Measurements from ENCODE around the gene OXLD1.

OXLD1 gene

DNA sequence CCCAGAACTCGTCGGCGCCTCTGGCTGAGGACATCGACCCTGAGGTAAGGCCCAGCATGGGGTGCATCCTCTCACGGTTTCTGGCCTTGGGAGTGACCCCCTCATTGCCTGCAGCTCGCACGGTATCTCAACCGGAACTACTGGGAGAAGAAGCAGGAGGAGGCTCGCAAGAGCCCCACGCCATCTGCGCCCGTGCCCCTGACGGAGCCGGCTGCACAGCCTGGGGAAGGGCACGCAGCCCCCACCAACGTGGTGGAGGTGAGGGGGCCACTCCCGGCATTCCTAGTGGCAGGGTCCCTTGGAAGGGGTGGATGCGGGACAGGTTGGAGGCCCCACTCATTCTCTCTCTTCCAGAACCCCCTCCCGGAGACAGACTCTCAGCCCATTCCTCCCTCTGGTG is 28.4 kb upstream of the OXLD1 start:
- Histone ChIP-seq H3K27me3 (ENCODE audit: insufficient read depth, low read length, poor library complexity) (no peaks in the 10 kb centered on the region), H2AFZ (ENCODE audit: low read depth, low read length) (no peak overlapping the region), H3K4me3 (ENCODE audit: low read depth in 1 of 2, low read length in 2 of 2) (no peak overlapping the region), H3K9me3 (ENCODE audit: insufficient read depth, low read length, severe bottlenecking) (no peaks in the 10 kb centered on the region), H3K79me2 (ENCODE audit: insufficient read depth, low read length) (peaks cover 21% of the 10 kb centered on the region), H3K27ac (ENCODE audit: low read length) (no peak overlapping the region), H3K36me3 (ENCODE audit: insufficient read depth, low read length) (peaks cover 91% of the 10 kb centered on the region), H4K20me1 (ENCODE audit: insufficient read depth, low read length) (peaks cover 57% of the 10 kb centered on the region; the same call in 1 of the 2 replicates), H3K4me1 (ENCODE audit: insufficient read depth, low read length) (no peaks in the 10 kb centered on the region), H3K4me2 (ENCODE audit: insufficient read depth, low read length) (no peak overlapping the region), H3K9ac (ENCODE audit: low read depth, low read length) (no peak overlapping the region)
- ATAC-seq (ENCODE audit: insufficient read depth, low read depth), result no peak
- DNase-seq, result no peak
- no peak for TF ChIP-seq EZH2 (IDR thresholded peaks at IDR 0.05; ENCODE audit: borderline replicate concordance, low read depth, low read length, severe bottlenecking)
- TF ChIP-seq, protein P1, sequence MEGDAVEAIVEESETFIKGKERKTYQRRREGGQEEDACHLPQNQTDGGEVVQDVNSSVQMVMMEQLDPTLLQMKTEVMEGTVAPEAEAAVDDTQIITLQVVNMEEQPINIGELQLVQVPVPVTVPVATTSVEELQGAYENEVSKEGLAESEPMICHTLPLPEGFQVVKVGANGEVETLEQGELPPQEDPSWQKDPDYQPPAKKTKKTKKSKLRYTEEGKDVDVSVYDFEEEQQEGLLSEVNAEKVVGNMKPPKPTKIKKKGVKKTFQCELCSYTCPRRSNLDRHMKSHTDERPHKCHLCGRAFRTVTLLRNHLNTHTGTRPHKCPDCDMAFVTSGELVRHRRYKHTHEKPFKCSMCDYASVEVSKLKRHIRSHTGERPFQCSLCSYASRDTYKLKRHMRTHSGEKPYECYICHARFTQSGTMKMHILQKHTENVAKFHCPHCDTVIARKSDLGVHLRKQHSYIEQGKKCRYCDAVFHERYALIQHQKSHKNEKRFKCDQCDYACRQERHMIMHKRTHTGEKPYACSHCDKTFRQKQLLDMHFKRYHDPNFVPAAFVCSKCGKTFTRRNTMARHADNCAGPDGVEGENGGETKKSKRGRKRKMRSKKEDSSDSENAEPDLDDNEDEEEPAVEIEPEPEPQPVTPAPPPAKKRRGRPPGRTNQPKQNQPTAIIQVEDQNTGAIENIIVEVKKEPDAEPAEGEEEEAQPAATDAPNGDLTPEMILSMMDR (IDR thresholded peaks at IDR 0.05; ENCODE audit: borderline replicate concordance, extremely low read depth, low read length, poor library complexity, severe bottlenecking), result no peak

DNA sequence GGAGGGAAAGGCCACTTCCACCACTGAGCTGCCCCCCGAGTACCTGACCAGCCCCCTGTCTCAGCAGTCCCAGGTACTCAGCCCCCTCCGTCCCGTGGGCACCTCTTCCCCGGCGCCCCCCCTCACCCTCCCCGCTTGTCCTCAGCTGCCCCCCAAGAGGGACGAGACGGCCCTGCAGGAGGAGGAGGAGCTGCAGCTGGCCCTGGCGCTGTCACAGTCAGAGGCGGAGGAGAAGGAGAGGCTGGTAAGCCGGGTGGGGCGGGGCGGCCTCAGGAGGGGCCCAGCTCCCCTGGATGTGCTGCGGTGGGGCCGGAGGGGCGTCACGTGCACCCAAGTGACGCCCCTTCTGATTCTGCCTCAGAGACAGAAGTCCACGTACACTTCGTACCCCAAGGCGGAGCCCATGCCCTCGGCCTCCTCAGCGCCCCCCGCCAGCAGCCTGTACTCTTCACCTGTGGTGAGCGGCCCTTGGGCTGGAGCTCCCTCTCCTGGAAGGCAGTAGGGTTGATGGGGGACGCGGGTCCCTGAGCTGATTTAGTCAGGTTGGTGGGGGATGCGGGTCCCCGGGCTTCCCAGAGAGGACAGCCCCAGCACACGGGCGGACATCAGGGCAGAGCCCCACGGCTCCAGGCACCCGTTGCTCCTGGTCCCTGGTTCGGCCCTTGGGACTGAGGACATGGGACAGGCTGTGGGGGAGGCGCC is 27.3 kb upstream of the OXLD1 start:
- peaks cover 98% of the 10 kb centered on the region for H3K36me3 ChIP-seq (ENCODE audit: insufficient read depth, low read length)
- peak; percentile 27; the same call in 1 of the 3 replicates for ATAC-seq (ENCODE audit: insufficient read depth, low read depth)
- no peaks in the 10 kb centered on the region for H3K27me3 ChIP-seq (ENCODE audit: insufficient read depth, low read length, poor library complexity)
- H3K79me2 ChIP-seq (ENCODE audit: insufficient read depth, low read length), result peaks cover 24% of the 10 kb centered on the region
- H3K9me3 ChIP-seq (ENCODE audit: insufficient read depth, low read length, severe bottlenecking), result no peaks in the 10 kb centered on the region
- DNase-seq, result no peak
- H4K20me1 ChIP-seq (ENCODE audit: insufficient read depth, low read length), result peaks cover 65% of the 10 kb centered on the region; the same call in 1 of the 2 replicates
- no peak overlapping the region for H3K27ac ChIP-seq (ENCODE audit: low read length)
- no peak overlapping the region for H3K9ac ChIP-seq (ENCODE audit: low read depth, low read length)
- no peak overlapping the region for H3K4me2 ChIP-seq (ENCODE audit: insufficient read depth, low read length)
- H3K4me1 ChIP-seq (ENCODE audit: insufficient read depth, low read length), result no peaks in the 10 kb centered on the region
- no peak overlapping the region for H3K4me3 ChIP-seq (ENCODE audit: low read depth in 1 of 2, low read length in 2 of 2)
- no peak overlapping the region for H2AFZ ChIP-seq (ENCODE audit: low read depth, low read length)
- TF ChIP-seq, protein P1 (IDR thresholded peaks at IDR 0.05; ENCODE audit: borderline replicate concordance, extremely low read depth, low read length, poor library complexity, severe bottlenecking), result peak; percentile 33
- TF ChIP-seq EZH2 (IDR thresholded peaks at IDR 0.05; ENCODE audit: borderline replicate concordance, low read depth, low read length, severe bottlenecking), result no peak

DNA sequence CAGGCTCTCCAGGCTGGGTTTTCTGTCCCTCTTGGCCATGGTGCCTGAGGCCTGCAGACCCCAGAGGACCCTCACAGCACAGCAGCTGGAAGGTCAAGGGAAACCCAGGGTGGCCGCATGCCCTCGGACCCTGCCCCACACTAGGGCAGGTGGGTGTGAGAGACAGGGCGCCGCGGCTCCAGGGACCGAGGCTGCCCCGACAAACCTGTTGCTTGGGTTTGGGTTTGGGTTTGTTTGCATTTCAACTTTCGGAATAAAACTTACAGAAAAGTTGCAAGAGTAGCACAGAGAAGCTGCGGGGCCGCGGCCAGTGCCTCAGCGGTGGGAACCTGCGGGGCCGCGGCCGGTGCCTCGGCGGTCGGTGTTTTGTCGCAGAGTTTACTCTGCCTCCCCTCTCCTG is 25.2 kb upstream of the OXLD1 start:
- Histone ChIP-seq H3K4me1 (ENCODE audit: insufficient read depth, low read length) (peaks cover 6% of the 10 kb centered on the region; the same call in 1 of the 2 replicates), H3K4me3 (ENCODE audit: low read depth in 1 of 2, low read length in 2 of 2) (no peak overlapping the region), H3K27ac (ENCODE audit: low read length) (no peak overlapping the region), H3K79me2 (ENCODE audit: insufficient read depth, low read length) (peaks cover 36% of the 10 kb centered on the region), H3K9me3 (ENCODE audit: insufficient read depth, low read length, severe bottlenecking) (no peaks in the 10 kb centered on the region), H2AFZ (ENCODE audit: low read depth, low read length) (no peak overlapping the region), H3K36me3 (ENCODE audit: insufficient read depth, low read length) (peaks cover 98% of the 10 kb centered on the region), H3K4me2 (ENCODE audit: insufficient read depth, low read length) (no peak overlapping the region), H3K27me3 (ENCODE audit: insufficient read depth, low read length, poor library complexity) (no peaks in the 10 kb centered on the region), H3K9ac (ENCODE audit: low read depth, low read length) (no peak overlapping the region), H4K20me1 (ENCODE audit: insufficient read depth, low read length) (peaks cover 73% of the 10 kb centered on the region)
- DNase-seq (no peak), ATAC-seq (ENCODE audit: insufficient read depth, low read depth) (no peak)
- TF ChIP-seq, protein P1 (IDR thresholded peaks at IDR 0.05; ENCODE audit: borderline replicate concordance, extremely low read depth, low read length, poor library complexity, severe bottlenecking), result no peak
- TF ChIP-seq EZH2 (IDR thresholded peaks at IDR 0.05; ENCODE audit: borderline replicate concordance, low read depth, low read length, severe bottlenecking), result no peak

All from DND-41 (cell line).